HS-27A (cell line): ENCODE results near the gene NIM1K.
A peak's percentile ranks its signal among the peaks of the same experiment; 100 is the strongest.
"Not testable (repeated sequence)": the region's sequence is repeated elsewhere in the genome, so short reads cannot be mapped to it uniquely, and the experiment has no call there.

ENCODE experiments used
- DNase-seq: peaks from one replicate; pipeline ENCODE4 v3.0.0-alpha.2; 2012; ENCODE audit warnings: low read depth, missing footprints

NIM1K gene

DNA sequence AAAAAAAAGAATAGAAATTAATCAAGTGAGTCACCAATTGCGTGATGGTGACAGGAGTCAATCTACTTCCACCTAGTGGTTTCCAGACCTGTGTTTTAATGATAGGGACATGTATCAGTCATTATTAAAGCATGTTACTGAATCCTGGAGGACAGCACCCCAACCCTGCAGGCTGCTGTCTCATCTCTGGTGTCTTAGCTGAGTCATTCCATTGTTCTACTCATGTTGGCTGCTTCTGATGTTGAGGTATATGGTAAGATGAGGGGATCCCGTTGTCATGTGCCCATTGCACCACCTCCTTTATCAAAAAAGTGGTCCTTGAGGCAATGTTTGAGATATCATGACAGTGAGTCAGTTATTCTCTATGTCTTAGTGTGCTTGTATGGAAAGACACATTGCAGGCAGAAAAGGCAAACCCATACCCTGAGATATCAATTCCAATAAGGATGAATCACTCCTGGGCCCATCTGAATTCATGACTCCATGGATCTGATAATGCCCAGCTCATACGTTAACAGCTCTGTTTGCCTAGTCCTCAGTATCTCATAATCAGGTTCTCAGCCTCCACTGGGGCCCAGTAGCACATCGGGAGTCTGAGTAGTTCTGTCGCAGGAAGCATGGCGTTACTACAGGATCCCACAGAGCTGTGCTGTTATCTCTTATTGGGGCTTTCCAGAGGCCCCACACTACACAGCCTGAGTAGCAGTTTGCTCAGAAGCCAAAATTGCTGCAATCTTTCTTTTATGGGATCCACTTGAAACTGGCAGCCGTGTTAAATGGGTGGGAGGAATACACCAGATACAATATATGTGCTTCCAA lies 90.0 kb downstream of the NIM1K start:
- peak; percentile 42 for DNase-seq

DNA sequence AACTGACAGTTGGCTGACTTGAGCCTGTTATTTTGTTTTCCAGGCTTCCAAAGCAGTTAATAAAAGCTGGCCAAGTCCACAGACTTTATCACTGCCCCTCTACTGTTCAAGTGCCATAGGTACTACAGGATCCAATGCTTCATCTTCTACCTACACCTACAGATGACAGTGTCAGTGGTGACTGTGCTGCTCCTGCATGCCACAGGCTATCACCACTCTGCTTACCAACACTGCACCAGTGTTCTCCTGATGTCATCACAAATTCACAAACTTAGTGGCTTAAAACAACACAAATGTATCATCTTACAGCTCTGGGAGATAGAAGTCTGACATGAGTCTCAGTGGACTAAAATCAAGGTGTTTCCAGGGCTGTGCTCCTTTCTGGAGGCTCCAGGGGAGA lies 94.6 kb downstream of the NIM1K start:
- DNase-seq, result no peak

DNA sequence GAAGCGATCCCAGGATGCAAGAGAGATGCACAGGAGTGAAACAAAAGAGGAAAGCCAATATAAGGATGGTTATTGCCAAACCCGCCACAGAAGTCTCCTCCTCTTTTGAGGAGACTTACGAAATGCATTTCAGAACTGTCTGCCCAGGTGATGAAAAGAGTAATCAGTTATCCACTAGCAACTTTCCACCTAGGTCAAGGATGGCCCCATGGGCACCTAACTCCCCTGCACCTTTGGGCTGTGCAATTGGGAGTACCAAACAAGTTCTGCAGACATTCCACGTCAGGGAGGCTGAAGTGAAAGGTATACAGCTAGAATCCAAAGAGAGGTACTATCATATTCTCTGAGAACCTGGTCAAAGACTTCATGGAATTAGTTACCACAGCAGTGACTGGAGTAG lies 95.5 kb downstream of the NIM1K start:
- DNase-seq, result no peak

DNA sequence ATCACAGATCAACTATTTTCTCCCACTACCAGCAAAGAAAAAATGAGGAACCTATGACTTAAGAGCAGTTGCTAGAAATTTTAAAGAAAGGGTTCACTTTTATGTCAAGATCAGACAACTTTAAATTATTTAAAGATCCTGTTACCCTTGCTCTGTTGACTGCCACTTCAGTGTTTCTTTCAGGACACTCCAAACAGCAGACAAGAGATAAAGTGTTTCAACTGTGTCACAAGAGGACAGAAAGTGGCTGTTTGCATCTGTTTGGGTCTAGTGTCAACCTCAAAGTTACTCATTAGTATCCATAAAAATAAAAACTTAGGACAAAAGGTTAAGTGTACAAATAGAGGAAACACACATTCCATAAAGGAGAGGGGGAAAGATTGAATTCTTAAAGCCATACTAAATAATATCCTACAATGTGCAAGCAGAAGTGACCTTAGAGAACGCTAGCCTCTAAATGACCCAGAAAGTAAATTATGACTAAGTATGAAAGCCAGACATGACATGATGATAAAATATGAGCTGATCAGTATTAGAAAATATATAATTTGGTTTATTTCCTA lies 96.3 kb downstream of the NIM1K start:
- DNase-seq, result no peak

DNA sequence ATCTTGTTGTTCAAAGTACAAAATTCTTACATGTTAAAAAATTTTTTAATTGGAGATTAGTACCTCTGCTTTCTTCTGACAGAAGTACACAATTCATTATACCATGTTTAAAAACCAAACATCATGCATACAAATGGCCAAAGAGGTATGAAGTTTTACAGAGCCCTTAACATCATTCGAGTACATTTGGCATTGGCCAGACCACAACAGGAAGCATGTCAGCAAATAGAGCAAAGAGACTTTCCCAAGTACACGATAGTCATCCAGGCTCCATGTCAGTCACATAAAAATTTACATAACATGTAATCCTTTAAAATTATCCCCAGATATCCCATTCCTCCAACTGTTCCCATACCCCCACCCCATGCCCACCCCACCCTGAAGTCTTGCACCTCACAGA lies 98.7 kb downstream of the NIM1K start:
- DNase-seq, result no peak

DNA sequence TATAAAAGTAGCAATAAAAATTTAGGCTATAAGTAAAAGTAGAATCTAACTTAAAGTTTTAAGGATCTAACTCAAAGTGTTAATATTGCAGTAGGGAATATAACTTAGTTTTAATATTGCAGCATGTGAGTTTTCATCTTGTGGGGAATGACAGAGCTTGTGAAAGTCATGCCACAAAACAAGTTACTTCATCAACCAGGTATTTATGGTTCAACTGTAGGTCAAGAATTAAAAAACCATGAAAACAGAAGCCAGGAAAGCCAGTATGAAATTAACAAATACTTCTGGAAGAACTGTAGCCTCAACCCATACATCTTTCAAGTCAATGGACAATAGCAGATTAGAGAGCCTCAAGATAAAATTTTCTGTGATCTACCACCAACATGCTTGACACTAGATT lies 102.2 kb downstream of the NIM1K start:
- DNase-seq, result no peak

DNA sequence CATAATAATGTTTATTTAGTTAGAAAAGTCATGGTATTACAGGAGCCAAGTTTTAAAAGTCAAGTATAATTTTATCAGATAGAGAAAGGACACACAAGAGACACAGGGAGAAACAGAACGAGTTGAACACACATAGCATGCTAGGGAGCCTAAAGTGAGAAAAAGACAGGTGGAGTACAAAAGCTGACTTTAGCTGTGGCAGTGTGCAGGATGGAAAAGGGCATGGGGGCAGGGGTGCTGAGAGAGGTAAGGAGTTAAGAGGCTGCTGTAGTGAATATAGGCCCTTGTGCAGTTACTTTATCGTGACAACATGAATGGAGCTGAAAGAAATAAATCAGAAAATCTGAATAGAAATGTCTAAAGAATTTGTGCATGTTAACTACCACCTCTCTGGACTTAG lies 103.2 kb downstream of the NIM1K start:
- DNase-seq, result no peak

DNA sequence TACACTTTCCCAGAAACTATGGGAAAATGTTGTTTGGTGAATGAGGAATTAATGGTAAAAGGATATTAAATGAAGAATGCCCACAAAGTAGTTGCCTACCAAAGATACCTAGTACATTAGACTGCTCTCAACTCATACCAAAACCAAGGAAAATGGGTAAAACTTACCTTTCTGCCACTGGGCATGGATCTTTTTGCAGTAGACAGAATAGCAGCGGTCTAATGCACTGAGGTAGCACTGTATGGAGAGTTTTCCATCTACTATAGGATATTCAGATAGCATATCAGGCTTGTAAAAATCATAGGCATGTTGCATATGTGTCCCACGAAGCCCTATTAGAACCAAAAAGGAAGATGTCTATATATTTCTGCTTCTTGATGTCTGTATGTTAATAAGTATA lies 104.8 kb downstream of the NIM1K start:
- DNase-seq, result no peak

DNA sequence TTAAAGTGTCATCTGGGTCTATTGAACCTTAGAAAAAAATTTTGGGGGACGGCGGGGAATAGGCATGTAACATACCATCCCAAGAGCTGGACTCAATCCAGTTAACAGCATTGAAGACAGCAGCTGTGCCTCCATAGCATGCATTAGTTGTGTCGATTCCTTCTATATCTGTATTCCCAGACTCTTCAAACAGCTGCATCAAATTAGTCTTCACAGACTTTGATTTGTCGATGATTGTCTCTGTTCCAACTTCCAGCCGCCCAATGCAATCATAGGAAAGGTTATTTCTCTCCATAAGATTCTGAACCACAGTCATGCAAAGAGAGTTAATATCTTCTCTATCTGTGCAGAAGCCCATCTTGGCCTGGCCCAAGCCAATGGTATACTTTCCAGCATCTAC lies 106.4 kb downstream of the NIM1K start:
- DNase-seq, result no peak

DNA sequence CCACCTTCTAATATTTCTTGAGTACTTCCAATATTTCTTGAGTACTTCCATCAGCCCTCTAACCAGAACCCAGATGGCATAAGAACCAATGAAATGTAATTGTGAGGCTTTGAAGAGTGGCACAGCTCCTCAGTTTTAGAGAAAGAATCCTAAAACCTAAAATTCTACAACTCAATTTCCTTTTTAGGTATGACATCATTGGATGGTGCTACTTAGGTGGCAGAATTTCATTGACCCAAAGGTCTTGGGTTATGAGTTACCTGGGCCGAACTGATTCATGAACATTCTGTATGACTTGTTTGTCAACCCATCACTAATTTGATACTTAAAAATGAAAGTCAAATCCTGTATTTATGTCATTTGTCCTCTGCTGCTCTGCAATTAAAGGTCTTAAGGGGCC lies 108.1 kb downstream of the NIM1K start:
- DNase-seq, result no peak

DNA sequence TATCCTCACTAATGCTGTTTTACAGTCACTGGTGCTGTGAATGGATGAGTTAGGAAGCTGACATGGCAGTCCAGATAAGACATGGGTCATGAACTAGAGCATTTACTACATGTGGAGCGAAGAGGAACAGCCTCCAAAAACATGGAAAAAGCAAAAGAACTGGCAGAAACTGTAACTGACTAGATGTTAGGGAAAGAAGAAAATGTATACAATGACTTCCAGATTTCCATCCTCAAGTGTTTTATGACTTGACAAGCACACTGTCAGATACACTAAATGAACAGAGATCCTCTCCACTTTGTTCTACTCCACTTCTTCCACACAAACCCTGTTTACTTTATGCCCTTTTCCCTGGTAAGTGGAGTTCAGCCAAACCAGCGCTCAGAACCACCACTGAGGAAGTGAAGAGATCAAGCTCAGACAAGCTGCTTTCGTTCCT lies 109.6 kb downstream of the NIM1K start:
- DNase-seq, result no peak

DNA sequence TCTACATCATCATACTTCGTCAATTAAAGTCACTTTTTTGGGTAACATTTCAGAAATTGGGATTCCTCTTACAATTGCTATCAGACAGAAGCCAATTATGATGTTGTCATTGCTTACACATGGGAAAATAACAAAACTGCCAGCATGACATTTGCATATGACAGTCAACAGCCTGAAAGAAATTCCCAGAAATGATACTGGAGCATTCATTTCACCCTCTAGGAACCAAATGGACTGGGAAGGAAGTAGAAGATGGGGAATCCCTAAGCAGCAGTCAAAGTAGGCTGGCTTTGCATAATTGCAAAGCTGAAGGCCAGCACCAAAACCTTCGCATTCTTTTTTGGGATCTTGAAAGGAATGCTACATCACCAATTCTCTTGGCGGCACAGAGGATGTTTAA lies 110.5 kb downstream of the NIM1K start:
- no peak for DNase-seq

DNA sequence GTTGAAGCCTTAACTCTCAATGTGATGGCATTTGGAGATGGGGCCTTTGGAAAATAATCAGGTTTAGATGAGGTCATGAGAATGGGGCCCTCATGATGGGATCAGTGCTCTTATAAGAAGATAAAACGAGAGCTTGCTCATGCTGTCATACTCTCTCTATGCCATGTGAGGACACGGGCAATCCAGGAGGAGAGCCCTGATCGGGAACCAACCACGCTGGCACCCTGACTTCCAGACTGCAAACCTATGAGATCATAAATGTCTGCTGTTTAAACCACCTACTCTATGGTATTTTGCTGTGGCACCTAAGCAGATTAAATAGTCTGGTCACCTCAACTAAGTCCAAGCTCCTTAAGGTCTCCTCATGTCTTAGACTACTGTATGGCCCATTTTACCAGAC lies 111.2 kb downstream of the NIM1K start:
- DNase-seq, result no peak

DNA sequence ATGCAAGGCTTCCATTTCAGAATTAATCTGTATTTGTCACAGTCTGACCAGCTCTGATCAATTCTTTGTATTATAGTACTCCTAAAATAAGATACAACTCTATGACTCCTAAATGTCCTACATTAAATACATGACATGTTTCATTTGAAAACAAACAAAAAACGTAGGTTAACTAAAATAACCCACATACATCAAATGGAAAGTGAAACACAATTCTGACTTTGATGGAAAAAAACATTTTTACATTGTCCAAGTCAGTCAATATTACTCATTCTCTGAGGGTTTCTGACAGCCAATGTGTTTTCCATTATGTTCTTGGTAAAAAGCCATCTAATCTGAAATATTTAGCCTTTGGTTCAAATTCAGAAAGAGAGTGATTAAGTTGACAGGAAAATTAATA lies 112.5 kb downstream of the NIM1K start:
- DNase-seq, result no peak

DNA sequence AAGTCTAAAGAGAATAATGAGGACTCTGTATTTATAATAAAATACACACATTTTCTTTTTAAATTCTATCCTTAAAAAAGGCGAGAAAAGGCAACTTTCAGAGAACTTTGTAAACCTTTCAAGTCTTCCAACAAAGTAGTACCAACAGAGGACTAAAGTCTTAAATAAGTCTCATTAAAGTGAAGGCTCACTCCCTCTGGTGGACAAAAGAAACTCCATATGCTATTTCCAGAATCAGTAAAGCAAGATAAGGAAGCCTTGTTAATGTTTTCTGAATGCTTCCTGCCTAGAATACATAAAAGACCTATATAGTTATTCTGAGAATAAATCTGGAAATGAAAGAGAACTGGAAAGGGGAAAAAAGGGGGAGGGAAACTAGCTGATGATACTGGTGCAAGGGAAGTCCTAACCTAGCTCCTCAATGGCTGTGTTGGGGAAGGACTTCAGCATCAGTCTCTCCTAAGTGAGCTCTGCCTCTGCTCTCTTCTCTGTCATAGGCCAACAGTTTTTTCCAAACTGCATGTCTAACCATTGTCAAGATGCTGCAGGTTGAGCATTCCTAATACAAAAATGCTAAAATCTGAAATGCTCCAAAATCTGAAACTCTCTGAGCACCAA lies 114.0 kb downstream of the NIM1K start:
- no peak for DNase-seq

DNA sequence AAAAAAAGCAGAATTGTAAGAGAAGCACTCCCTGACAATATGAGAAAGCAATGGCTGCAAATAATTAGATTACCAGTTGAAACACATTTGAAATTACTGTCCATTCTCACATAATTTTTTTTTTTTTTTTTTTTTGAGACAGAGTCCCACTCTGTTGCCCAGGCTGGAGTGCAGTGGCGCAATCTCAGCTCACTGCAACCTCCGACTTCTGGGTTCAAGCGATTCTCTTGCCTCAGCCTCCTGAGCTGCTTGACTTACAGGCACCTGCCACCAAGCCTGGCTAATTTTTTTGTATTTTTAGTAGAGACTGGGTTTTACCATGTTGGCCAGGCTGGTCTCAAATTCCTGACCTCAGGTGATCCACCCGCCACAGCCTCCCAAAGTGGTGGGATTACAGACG lies 114.9 kb downstream of the NIM1K start:
- DNase-seq, result not testable (repeated sequence)

DNA sequence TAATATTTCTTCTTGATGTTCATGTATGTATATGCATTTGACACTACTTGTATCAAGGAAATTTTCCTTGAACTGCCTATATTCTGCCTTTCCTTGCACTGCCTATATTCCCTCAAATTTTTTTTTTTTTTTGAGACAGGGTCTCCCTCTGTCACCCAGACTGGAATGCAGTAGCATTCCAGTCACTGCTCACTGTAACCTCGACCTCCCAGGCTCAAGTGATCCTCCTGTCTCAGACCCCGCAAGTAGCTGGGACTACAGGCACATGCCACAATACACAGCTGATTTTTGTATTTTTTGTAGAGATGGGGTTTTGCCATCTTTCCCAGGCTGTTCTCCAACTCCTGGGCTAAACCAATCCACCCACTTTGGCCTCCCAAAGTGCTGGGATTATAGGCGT lies 117.1 kb downstream of the NIM1K start:
- no peak for DNase-seq

DNA sequence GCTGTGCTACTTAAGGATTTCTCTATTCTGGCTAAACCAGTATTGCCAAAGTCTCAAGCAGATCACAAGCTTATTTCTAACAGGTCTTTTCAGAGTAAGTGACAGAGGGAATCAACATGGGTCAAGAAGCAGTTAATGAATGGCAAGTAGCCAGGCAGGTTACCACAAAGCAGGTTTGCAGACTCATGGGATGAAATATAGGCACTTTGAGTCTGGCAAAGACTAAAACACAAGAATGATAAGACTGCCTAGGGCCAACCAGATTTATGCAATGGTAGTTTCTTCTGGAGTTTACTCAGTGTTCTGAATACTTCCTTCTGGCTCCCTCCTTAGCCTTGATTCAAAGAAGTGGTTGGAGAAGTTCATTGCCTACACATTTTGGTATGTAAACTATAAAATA lies 117.6 kb downstream of the NIM1K start:
- no peak for DNase-seq

DNA sequence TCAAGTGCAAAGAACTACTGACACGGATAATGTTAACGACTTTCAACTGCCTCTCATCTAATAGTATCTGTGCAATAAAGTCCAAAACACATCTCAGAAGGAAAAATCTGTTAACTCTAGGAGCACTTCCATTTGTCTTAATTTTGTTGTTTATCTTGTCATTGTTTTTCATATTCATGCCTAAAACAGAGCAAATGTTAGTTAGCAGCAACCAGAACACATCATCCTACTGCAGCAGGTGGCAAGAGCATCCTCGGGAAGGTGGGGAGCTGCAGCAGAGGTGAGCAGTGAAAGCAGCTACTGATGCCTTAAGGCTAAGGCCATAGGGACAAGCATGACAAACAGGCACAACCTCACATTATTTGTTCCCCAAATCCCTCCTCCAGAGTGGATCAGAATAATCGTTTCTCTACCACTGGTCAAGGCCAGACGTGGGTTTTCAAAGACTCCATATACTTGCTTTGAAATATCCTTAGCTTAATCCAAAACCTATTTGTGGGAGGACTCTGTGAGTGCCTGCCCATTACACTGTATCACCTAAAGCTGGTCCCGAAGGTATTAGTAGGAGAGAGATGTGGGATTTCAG lies 120.1 kb downstream of the NIM1K start:
- no peak for DNase-seq

DNA sequence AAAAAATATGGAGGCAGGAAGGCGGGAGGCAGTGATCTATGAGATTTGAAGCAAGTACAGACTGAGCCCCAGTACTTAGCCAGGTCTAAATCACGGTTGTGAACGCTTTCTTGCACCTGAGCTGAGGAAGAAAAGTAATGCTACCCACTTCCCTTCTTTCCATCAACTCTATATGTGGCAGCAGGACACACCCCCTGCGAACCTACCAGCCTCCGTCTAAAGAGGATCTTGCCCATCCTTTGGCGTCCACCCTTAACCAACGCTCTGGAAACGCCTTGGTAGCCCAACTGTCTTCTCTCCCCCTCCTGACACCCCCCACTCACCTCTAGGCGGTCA lies 120.6 kb downstream of the NIM1K start:
- no peak for DNase-seq

DNA sequence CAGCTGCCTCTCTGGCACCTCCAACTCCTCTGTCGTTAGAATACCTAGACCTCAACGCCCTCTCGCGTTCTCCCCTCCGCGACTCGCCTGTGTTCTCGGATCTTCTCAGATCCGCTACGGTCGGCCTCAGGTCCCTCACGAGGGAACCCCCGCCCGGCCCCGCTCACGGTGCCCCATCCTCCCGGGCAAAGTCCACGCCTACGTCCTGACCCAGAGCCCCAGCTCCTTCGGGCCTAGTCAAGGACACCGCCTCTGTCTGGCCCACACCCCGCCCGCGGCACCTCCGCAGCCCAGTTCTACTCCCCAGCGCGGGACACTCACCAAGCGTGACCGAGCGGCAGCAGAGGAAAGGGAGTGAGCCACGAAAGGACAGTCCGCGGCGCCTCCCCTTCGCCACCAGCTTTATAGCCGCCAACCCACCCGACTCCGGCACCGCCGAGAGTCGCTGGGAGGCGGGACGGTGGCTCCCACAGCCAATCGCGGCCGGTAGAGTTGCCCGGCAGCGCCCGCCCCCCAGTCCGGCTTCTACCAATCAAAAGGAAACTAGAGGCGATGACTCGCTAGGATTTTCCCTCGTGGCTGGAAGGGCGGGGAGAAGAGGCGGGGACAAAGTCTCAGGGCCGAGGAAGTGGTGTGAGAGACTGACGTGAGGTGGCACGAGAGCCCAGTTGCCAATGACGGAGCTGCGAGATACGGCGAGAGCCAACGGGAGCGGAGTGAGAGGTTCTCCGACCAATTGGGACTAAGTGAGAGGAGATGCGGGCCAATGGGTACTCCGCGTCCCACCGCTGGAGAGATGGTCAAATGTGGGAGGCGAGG lies 121.2 kb downstream of the NIM1K start, which contains the start of gene HMGCS1:
Gene HMGCS1, minus strand, starts transcription at position 378 of the 819 bp plus-strand sequence. CDS start 14,447 bp downstream, outside the sequence.
- DNase-seq, result peak; percentile 100

DNA sequence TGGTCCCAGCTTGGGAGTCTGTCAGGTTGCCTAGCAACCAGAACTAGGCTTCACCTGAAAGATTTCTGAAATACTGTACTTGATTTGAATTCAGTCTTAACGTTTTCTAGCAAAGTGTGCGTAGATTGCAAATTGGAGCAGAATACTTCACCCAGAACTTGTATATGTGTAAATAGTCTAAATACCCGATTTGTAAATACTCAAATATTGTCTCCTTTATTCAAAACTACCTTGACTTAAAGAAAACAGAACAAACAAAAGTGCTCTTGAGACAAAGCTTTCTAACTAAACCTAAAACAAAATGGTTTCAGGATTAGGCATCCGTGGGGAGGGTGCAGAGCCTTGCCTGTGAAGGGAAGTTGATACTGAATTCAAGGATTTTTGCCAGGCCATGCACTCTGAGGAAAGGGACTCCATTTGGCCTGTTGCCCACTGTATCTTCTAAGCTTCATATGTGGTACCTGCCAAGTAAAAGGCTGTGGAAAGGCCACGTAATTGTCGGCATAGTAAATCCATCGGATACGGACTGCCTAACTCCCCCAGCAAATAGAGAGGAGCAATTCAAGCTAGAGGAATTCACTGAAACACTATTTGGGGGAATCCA lies 121.9 kb downstream of the NIM1K start:
- no peak for DNase-seq
